K562 treated with DMSO at 1 percent for 12 hours (cell line): ENCODE data around the gene NMT1. TPM values are rescaled to one million over a fixed set of nuclear protein-coding genes. Genes with fewer than 3 reads are reported as not detected.

ENCODE experiments used
- total RNA-seq: library from RNA; unstranded; fragments of 300-600 nt; gene quantifications from 2 replicates; pipeline ENCODE4 v1.2.3, GENCODE V29; 2022; ENCODE audit not compliant: insufficient read depth

The NMT1 gene
- 101 and 125 TPM in 2 replicates for total RNA-seq

GRCh38 chr17:45060797-45061605 lies at the start of gene NMT1:
Gene NMT1, plus strand, starts transcription at chr17:45061317. Its CDS starts 13 bp downstream, at chr17:45061330.

GRCh38 chr17:45051060-45051719 lies 9.9 kb upstream of the NMT1 start, which contains the start of gene DCAKD:
Gene DCAKD, minus strand, starts transcription at chr17:45051632. Its CDS starts 16,747 bp downstream, at chr17:45034885.

GRCh38 chr17:45132320-45132571 lies 71.1 kb downstream of the NMT1 start, which contains the start of gene PLCD3:
Gene PLCD3, minus strand, starts transcription at chr17:45132515. Its CDS starts 105 bp downstream, at chr17:45132410.

GRCh38 chr17:45135192-45135977 lies 74.3 kb downstream of the NMT1 start, which contains the start of gene ACBD4:
Gene ACBD4, plus strand, starts transcription at chr17:45135687. Its CDS starts 458 bp downstream, at chr17:45136145.

GRCh38 chr17:45148183-45149036 lies 87.3 kb downstream of the NMT1 start, which contains the start of gene HEXIM1:
Gene HEXIM1, plus strand, starts transcription at chr17:45148475. Its CDS starts 716 bp downstream, at chr17:45149191.

Other genes starting within 250 kb of the NMT1 start
- 0.36 TPM in 1 of 2 replicates, not detected in the other for gene GJC1, start 231.0 kb upstream of the NMT1 start, total RNA-seq
- gene HIGD1B, start 213.4 kb upstream of the NMT1 start, total RNA-seq: not detected in 2 replicates
- 54.1 and 93.8 TPM in 2 replicates for gene EFTUD2, start 161.9 kb upstream of the NMT1 start, total RNA-seq
- gene GFAP, start 145.8 kb upstream of the NMT1 start, total RNA-seq: 2.4 and 3.9 TPM in 2 replicates
- gene KIF18B, start 113.5 kb upstream of the NMT1 start, total RNA-seq: 9.7 and 24.0 TPM in 2 replicates
- 1.3 and 1.7 TPM in 2 replicates for gene C1QL1, start 93.0 kb upstream of the NMT1 start, total RNA-seq
- gene DCAKD, start 9.7 kb upstream of the NMT1 start, total RNA-seq: 34.3 and 53.4 TPM in 2 replicates
- gene PLCD3, start 71.2 kb downstream of the NMT1 start, total RNA-seq: 9.7 and 13.1 TPM in 2 replicates
- 8.4 and 17.7 TPM in 2 replicates for gene ACBD4, start 74.4 kb downstream of the NMT1 start, total RNA-seq
- 21.7 and 39.1 TPM in 2 replicates for gene HEXIM1, start 87.2 kb downstream of the NMT1 start, total RNA-seq
- 7.4 and 7.9 TPM in 2 replicates for gene HEXIM2, start 100.6 kb downstream of the NMT1 start, total RNA-seq
- 32.6 and 61.5 TPM in 2 replicates for gene FMNL1, start 160.6 kb downstream of the NMT1 start, total RNA-seq
- gene SPATA32, start 200.8 kb downstream of the NMT1 start, total RNA-seq: not detected in 2 replicates